HG03520 (cell line): Measurements from ENCODE around the gene TRAPPC5.

Experiments
- ATAC-seq: cut with Tn5 transposase; IDR thresholded peaks from one replicate; pipeline ENCODE4 v1.9.1; 2021; ENCODE audit warnings: mild to moderate bottlenecking, moderate library complexity; ENCODE audit not compliant: unreplicated experiment

The TRAPPC5 gene

DNA sequence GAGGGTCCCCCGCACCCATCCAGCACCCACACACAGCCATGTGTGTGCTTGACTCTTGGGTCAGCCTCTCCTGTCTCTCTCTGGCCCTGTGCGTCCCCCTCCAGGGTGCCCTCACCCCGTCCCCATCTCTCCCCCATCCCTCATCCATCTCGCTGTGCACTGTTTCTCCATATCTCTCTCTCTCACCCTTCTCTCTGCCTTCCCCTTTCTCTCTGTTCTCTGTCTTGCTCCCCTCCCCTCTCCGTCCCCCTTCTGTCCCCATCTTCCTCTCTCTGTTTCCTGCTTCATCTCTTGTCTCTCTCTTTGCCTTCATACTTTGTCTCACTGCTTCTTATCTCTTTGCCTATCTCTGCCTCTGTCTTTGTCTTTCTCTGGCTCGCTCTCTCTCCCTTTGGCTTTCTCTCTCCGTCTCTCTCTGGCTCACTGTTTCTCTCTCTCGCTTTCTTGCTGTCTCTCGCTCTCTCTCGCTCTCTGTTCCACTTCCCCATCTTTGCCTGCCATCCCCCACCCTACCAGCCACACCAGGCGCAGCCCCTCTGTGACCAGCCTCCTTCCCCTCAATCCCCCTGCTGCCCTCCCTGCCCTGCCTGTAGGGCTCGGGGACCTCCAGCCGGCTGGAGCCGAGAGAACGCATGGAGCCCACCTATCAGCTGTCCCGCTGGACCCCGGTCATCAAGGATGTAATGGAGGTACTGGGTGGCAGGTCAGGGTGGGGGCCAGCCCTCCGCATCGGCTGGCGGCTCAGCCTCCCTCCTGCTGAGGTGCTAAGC is 34.8 kb upstream of the TRAPPC5 start:
- no peak for ATAC-seq

DNA sequence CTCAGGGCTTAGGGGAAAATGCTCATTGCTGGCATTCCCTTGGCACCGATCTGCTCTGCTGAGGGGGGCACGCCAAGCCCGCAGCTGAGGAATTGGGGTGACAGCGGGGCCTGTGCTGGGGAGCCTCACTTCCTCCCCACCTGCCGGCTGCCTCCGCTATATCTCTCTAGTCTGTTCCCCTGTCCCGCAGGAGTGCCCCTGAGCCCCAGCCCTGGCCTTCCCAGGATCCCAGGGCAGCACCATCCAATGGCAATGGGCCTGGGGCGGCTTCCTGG is 34.3 kb upstream of the TRAPPC5 start:
- no peak for ATAC-seq

DNA sequence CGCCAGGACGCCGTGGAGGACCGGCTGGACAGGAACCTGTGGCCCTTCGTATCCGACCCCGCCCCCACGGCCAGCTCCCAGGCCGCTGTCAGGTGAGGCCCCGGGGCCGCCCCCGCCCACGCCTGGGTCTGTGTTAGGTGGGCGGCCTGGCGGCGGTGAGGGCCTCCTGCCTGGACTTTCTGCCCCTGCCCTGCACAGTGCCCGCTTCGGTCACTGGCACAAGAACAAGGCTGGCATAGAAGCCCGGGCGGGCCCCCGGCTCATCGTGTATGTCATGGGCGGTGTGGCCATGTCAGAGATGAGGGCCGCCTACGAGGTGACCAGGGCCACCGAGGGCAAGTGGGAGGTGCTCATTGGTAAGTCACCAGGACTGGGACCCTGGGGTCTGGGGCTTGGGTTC is 33.5 kb upstream of the TRAPPC5 start:
- ATAC-seq, result no peak

DNA sequence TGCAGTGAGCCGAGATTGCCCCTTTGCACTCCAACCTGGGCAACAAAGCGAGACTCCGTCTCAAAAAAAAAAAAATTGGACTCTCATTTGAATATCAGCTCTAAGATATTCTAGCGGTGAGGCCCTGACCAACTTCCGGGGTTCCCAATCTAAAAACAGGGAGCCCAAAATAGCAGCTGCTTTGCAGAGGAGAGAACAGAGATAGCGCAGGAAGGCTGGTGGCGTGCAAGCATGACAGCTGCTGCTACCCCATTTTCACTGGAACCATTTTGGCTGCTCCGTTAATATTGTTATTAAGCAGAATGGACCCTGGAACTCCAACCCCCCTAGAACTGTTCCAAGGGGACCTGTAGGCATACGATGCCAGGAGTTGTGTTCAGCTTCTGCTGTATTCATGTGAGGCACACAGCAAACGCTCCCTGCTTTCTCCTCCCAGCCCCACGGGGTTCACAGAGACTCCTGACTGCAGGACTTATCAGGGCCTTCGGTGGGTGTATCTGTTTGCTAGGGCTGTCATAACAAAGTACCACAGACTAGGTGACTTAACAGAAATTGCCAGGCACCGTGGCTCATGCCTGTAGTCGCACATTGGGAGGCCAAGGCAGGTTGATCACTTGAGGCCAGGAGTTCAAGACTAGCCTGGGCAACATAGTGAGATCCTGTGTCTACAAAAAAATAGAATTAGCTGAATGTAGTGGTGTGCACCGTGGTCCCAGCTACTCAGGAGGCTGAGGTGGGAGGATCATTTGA is 32.2 kb upstream of the TRAPPC5 start:
- no peak for ATAC-seq

DNA sequence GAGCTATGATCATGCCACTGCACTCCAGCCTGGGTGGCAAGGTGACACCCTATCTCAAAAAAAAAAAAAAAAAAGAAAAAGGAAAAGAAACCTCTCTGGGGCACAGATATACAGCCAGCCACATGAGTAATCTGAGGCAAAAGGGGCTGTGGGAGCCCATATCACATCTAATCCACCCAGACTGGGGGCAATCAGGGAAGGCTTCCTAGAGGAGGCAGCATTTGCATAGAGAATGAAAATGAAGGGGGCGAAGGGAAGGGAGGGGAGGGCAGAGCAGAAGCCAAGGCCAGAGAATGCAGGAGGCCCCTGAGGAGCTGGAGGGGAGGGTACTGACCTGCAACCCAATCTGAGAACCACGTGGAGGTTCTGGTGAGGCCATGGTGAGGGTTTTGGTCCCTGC is 30.5 kb upstream of the TRAPPC5 start:
- no peak for ATAC-seq

DNA sequence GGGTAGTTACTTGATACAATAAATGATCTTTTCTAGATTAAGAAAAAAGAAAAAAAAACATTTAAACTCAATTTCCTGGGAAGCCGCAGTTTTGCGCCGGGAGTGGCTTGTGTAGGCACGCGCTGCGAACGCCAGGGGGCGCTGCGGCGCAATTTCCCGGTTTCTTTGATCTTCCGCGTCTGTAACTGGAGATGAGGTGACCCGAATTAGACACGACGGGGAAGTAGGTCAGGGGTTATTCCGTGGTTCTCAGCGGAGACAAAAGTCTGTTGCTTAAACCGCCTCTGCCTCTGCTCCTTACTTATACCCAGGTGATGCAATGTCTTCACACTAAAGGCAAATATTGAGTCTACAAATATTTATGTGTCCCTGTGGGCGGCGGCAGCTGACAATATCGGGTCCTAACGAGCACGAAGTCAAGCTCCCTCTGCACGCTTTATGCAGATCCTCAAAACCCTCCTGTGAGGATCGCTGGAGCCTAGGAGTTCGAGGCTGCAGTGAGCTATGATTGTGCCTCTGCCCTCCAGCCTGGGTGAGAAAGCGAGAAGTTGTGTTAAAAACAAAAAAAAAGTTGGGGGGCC is 28.5 kb upstream of the TRAPPC5 start:
- no peak for ATAC-seq

DNA sequence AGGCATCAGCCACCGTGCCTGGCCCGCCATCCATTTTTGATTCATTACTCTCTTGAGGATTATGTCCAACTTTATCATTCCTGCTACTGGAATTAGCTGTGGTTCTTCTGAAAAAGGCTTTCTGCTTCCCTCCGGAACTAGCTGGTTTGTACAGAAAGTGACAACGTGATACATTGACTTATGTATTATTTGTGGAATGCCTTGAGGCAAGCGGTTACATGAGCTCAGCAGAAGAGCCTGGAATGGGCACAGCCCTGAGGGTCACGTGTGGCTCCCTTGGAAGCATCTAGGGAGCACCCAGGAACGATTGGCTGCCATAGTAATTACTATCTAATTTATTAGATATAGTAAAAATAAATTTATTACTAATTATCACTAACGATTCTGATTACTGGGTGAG is 26.2 kb upstream of the TRAPPC5 start:
- no peak for ATAC-seq

DNA sequence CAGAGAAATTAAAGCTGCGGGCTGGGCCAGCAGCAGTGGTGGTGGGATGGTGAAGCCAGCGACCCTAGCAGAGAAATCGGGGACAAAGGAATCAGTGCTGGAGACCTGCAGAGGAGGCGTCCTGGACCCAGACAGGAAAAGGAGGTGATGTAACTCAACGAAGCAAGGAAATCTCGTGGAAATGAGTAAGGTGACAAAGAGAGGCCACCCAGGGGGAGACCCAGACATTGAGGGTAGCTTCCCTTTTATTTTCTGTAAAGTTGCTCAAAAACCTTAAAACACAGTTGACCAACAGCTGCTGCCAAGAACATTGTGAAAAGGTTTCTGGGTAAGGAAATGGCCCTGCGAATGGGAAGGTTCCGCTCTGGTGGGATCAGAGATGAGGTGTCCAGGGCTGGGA is 25.1 kb upstream of the TRAPPC5 start:
- no peak for ATAC-seq

DNA sequence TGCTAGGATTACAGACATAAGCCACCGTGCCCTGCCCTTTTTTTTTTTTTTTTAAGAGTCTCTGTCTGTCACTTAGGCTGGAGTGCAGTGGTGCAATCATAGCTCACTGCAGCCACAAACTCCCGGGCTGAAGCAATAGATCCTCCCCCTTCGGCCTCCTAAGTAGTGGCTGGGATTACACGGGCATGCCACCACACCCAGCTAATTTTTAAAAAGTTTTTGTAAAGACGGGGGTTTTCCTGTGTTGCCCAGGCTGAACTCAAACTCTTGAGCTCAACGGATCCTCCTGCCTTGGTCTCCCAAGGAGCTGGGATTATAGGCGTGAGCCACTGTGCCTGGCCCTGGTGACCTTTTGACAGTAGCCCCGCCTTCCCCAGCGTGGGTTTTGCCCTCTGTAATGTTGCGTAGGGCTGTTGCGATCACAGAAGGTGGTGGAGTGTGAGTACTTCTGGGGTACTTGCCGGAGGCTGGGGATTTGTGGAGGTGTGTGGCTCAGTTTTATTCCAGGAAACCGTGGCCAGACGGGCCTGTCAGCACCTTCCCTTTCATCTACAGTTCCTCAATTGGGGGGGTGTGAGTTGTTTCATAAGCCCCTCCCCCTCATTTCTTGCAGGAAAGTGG is 23.4 kb upstream of the TRAPPC5 start:
- no peak for ATAC-seq

DNA sequence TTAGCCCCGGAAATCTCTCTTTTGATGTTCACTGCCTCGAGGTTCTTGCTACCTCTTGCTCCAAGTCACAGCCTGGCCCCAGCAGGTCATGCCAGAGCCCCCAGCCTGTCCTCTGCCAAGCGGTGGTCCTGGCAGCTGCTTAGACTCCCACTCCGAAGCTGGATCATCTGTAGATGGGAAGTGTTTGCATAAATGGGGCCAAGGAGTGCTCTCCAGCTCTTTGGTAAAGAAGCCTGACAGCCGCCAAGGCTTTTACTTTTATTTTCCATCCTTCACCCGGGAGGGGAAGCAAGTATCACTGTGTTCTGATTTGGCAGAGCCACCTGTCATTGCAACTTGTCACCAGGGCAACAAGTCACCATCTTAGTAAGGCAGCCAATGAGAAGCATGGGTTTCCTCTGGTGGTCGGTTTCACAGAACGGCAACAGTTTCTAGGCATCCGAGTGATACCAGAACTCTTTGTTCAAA is 22.4 kb upstream of the TRAPPC5 start:
- ATAC-seq, result no peak

DNA sequence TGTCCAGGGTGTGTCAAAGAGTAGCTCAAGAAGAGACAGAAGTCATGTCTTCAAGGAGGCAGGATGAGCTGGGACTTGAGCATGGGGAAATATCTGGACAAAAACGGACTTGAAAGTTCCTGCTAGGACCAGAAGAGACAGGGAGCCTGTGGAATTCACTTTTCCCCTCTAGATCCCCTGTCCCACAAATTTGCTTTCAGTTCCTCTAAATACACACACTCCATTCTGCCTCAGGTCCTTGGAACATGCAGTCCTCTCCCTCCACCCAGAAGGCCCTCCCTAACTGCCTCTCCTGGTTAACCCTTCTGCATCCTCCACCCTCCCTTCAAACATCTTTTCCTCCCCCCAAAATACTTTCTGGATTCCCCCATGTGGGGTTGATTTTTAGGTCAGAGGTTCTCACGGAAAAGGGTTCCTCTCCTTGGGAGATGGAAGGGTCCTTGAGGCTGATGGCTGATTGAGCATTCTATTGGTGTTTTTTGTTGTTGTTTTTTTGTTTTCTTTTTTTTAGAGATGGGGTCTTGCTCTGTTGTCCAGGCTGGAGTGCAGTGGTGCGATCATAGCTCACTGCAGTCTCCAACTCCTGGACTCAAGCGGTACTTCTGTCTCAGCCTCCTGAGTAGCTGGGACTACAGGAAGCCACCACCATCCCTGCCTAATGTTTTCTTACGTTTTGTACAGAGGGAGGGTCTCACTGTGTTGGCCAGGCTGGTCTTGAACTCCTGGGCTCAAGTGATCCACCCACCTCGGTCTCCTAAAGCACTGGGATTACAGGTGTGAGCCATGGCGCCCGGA is 18.7 kb upstream of the TRAPPC5 start:
- ATAC-seq, result no peak

DNA sequence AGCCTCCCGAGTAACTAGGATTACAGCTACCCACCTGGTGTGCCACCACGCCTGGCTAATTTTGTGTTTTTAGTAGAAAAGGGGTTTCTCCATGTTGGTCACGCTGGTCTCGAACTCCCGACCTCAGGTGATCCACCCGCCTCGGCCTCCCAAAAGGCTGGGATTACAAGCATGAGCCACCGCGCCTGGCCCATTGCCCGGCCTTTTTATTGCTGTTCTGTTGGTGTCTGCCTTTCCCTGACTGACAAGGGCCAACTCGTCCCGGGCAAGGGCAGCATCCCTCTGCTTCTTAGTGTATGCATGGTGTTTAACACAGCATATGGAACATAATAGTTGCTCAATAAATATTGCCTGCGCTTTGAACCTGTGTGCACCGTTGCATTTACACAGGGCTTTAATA is 18.0 kb upstream of the TRAPPC5 start:
- ATAC-seq, result no peak

DNA sequence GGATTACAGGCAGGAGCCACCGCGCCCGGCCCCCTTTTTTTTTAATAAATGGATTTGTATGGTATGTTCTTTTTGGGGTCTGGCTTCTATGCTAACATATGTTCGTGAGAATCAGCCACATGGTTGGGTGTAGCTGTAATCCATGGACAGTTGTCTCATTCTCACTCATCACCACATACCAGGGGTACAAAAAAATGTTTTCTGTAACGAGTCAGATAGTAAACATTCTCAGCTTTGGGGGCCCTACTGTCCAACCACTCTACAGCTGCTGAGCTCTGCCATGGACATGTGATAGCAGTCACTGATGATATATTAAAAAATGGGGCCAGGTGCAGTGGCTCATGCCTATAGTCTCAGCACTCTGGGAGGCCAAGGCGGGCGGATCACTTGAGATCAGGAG is 16.9 kb upstream of the TRAPPC5 start:
- no peak for ATAC-seq

DNA sequence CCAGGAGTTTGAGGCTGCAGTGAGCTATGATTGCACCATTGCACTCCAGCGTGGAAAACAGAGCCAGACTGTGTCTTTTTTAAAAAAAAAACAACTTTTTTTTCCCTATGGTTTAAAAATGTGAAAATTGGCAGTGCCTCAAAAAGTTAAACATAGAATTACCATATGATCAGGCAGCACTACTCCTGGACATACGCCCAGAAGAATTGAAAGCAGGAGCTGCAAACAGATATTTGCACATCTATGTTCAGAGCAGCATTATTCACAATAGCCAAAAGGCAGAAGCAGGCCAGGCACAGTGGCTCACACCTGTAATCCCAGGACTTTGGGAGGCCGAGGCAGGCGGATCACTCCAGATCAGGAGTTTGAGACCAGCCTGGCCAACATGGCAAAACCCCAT is 15.6 kb upstream of the TRAPPC5 start:
- ATAC-seq, result no peak

DNA sequence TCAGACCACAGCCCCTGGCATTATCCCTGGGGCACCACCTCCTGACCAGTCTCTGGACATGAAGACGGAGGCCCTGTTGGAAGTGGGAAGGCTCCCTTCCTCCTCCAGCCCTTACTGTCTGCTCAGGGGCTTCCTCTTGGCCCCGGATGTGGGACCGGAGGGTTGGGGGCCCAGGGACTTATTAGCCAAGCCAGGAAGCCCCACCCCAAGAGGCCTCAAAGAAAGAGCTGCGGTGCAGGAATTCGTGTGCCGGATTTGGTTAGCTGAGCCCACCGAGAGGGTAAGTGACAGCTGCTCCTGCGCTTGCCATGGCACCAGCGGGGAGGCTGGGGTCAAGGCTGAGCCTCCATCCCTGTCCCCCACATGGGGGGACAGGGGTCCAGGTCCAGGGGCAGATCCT is 11.8 kb upstream of the TRAPPC5 start, which contains the start of gene RETN:
TSS of gene RETN (plus strand) at position 208 of the 400 bp plus-strand sequence. CDS start 278 bp downstream, outside the sequence.
- ATAC-seq, result no peak

DNA sequence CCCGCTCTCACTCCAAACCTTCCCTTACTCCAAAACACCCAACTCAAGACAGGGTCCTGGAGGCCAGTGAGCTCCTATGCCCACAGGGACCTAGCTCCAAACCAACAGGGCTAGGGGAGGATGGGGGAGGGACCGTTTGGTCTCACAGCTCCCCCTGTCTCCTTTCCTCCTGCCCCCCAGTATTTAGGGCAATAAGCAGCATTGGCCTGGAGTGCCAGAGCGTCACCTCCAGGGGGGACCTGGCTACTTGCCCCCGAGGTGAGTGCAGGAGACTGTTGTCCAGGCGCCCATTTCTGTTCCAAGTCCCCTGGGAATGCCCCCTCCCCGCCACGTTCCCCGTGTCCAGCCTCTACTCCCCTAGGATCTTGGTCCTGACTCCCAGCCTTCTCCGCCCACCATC is 11.0 kb upstream of the TRAPPC5 start:
- ATAC-seq, result no peak

DNA sequence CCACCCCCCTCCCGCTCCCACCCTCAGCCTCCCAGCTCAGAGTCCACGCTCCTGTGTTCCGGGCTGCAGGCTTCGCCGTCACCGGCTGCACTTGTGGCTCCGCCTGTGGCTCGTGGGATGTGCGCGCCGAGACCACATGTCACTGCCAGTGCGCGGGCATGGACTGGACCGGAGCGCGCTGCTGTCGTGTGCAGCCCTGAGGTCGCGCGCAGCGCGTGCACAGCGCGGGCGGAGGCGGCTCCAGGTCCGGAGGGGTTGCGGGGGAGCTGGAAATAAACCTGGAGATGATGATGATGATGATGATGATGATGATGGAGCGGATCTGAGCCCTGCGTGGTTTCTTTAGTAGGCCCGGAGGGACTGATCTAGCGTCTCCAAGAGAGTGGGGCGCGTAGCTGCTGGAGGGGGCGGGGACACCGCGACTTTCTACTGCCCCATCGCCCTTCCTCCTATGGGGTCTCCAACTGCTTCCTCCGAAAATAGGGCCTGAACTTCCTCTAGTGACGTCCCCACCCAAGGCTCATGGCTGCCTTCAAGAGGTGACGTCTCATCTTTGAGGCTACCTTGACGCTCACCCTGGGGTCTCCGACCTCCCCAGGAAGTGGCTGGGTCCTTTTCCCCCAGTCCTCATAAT is 10.4 kb upstream of the TRAPPC5 start:
- ATAC-seq, result no peak

DNA sequence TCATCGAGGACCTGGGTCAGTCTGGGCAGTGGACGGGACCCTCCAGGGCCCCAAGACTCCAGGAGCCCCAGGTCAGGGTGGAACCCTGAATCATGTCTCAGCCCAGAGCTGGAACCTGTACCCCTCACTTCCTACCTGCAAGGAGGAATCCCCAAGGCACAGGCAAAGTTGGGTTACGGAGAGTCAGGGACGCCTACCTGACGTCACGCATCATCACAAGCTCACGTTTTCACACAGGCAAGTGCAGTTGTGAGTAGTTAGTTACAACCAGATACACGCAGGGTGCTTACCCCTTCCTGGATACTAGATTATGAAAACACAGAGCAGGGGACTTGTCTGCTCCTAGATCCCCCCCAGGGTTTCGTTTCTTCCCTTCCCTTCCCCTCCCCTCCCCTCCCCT is 9.8 kb upstream of the TRAPPC5 start:
- no peak for ATAC-seq

DNA sequence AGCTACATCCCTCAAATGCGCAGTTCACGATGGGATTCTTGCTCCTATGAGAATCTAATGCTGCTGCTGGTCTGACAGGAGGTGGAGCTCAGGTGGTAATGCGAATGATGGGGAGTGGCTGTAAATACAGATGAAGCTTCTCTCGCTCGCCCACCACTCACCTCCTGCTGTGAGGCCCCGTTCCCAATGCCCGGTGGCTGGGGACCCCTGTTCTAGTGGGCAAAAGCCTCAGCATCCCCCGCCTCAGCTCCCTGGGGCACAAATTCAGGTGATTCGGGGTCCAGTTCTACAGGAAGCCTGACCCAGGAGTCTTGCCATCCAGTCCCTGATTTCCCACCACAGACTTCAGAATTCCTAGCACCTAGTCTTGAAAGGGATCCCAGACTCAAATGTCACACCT is 8.1 kb upstream of the TRAPPC5 start:
- no peak for ATAC-seq
